ENCODE results near the gene CNGB1.
A peak's percentile ranks its signal among the peaks of the same experiment; 100 is the strongest.
"Not testable (repeated sequence)": the region's sequence is repeated elsewhere in the genome, so short reads cannot be mapped to it uniquely, and the experiment has no call there.

The CNGB1 gene

GRCh38 chr16:57866529-57866918 lies 104.4 kb downstream of the CNGB1 start:
- ChIA-PET CTCF (no interaction called here), POLR2A (no interaction called here)
- DNase-seq (ENCODE audit: extremely low spot score) = no peak
- no peak for TF ChIP-seq CTCF (IDR thresholded peaks at IDR 0.05; ENCODE audit: control extremely low read depth, extremely low read depth, low read depth, missing control alignments)

- TF ChIP-seq CTCF (IDR thresholded peaks at IDR 0.05; ENCODE audit: control extremely low read depth, extremely low read depth, low read depth, missing control alignments) = no peak
- POLR2A ChIA-PET = no interaction called here
- CTCF ChIA-PET = no interaction called here
- DNase-seq (ENCODE audit: extremely low spot score) = no peak
These were observed 105.0 kb downstream of the CNGB1 start for GRCh38 chr16:57865746-57866528.

GRCh38 chr16:57863434-57864160 lies 107.3 kb downstream of the CNGB1 start:
- POLR2A ChIA-PET = no interaction called here
- CTCF ChIA-PET = interaction anchor here (1.1 to 2.6 kb wide), 5 partner anchors 12 to 287 kb away, joined by 3 to 8 read pairs (median 7); no protein-coding TSS in a partner anchor
- TF ChIP-seq CTCF (IDR thresholded peaks at IDR 0.05; ENCODE audit: control extremely low read depth, extremely low read depth, low read depth, missing control alignments) = peak; percentile 43
- no peak for DNase-seq (ENCODE audit: extremely low spot score)

- DNase-seq (ENCODE audit: extremely low spot score) = no peak
- ChIA-PET CTCF (interaction anchor here (0.8 to 2.6 kb wide), 6 partner anchors 11 to 287 kb away, joined by 3 to 8 read pairs (median 6); no protein-coding TSS in a partner anchor), POLR2A (no interaction called here)
- no peak for TF ChIP-seq CTCF (IDR thresholded peaks at IDR 0.05; ENCODE audit: control extremely low read depth, extremely low read depth, low read depth, missing control alignments)
These were observed 108.1 kb downstream of the CNGB1 start for GRCh38 chr16:57862698-57863433.

- CTCF ChIA-PET = interaction anchor here (0.7 to 1.5 kb wide), 5 partner anchors 9 to 60 kb away, joined by 3 to 4 read pairs (median 3); no protein-coding TSS in a partner anchor
- no peak for DNase-seq (ENCODE audit: extremely low spot score)
- POLR2A ChIA-PET = no interaction called here
- no peak for TF ChIP-seq CTCF (IDR thresholded peaks at IDR 0.05; ENCODE audit: control extremely low read depth, extremely low read depth, low read depth, missing control alignments)
These were observed 111.6 kb downstream of the CNGB1 start for GRCh38 chr16:57859331-57859730.

GRCh38 chr16:57858635-57859034 lies 112.3 kb downstream of the CNGB1 start:
- ChIA-PET CTCF (interaction anchor here (1.0 to 1.5 kb wide), 3 partner anchors 10 to 59 kb away, joined by 3 to 4 read pairs (median 3); no protein-coding TSS in a partner anchor), POLR2A (no interaction called here)
- no peak for TF ChIP-seq CTCF (IDR thresholded peaks at IDR 0.05; ENCODE audit: control extremely low read depth, extremely low read depth, low read depth, missing control alignments)
- DNase-seq (ENCODE audit: extremely low spot score) = no peak

GRCh38 chr16:57857991-57858390 lies 112.9 kb downstream of the CNGB1 start:
- DNase-seq (ENCODE audit: extremely low spot score); POLR2A ChIA-PET; CTCF ChIA-PET: not testable (repeated sequence)

All from GM10248 (cell line).